Measurements from ENCODE around the gene JAG1. TPM values are rescaled to one million over a fixed set of nuclear protein-coding genes. Genes with fewer than 3 reads are reported as not detected.

The JAG1 gene
- total and polyA plus RNA-seq, 2 of the 4 experiments (the other 2 are of a cell fraction): 10.2 to 22.6 TPM

DNA sequence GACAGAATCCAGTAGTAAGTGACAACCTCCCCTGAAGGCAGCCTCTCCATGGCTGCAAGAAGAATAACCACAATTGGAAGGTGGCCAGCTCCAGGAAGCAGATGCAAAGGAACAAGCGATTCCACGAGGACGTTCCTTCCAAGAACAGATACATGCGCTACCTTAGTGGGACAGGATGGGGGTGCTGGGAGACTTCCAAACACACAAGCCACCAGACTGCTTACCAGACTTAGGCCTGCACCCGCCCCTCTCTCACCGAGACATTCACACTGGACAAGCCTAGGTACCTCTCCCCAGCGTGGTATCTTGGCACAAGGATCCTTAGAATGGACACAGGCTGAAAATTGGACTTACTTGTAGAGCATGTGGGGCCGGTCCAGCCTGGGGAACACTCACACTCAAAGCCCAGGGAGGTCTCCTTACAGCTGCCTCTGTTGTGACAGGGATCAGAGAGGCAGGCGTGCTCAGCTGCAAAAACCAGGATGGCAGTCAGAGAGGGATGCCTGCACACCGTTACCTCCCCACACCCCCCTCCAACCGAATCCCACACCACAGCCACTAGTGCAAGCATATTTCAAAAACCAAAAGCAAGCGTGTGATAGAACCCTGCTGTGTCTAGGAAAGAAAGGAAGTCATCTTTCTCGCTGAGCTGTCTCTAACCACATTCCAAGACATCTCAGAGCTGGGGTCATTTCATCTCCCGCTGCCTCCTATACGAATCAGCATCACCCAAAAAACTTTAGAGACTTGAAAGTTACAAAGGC lies 22.4 kb downstream of the JAG1 start:
- Histone ChIP-seq H2BK20ac (ENCODE audit: low read depth, low read length) (peak overlapping the region; percentile 44), H3K27ac (ENCODE audit: insufficient read depth, low read length) (no peak overlapping the region), H2BK120ac (ENCODE audit: low read depth, low read length) (peak overlapping the region; percentile 57), H2BK15ac (ENCODE audit: low read depth, low read length) (0 out of 3 replicates have a peak overlapping the region, but pooled peaks have one; percentile 45), H3K23ac (ENCODE audit: low read depth, low read length) (peak overlapping the region; percentile 45), H3K4me1 (ENCODE audit: control insufficient read depth, insufficient read depth, low read length) (peaks cover 37% of the 10 kb centered on the region), H4K91ac (ENCODE audit: insufficient read depth, low read depth, low read length) (peak overlapping the region; percentile 20; the same call in 1 of the 2 replicates), H2AFZ (replicated peaks; ENCODE audit: low read length, poor library complexity) (peak overlapping the region; percentile 11), H3K56ac (ENCODE audit: extremely low read depth, insufficient read depth, low read length) (no peak overlapping the region), H4K8ac (ENCODE audit: low read depth in 2 of 2, low read length in 2 of 2) (peak overlapping the region in 1 of 2 experiments; percentile 6; a peak in 1 of 4 replicates), H3K4ac (ENCODE audit: low read depth, low read length) (peak overlapping the region; percentile 55), H3K4me3 (ENCODE audit: insufficient read depth, low read depth, low read length) (no peak overlapping the region), H3K79me1 (ENCODE audit: low read depth in 1 of 2, low read length in 2 of 2) (peaks cover 14 to 54% of the 10 kb centered on the region in 2 experiments), H3K27me3 (ENCODE audit: control insufficient read depth, insufficient read depth, low read length) (no peaks in the 10 kb centered on the region), H3K9me1 (ENCODE audit: insufficient read depth, low read length) (peaks cover 25% of the 10 kb centered on the region), H3K18ac (ENCODE audit: low read depth, low read length) (no peak overlapping the region), H2AK5ac (ENCODE audit: low read depth, low read length) (peak overlapping the region; percentile 76), H2BK5ac (ENCODE audit: low read depth, low read length, poor library complexity, severe bottlenecking) (no peak overlapping the region), H3K9ac (ENCODE audit: low read depth, low read length) (no peak overlapping the region), H4K20me1 (ENCODE audit: insufficient read depth, low read length) (peaks cover 14% of the 10 kb centered on the region), H3K14ac (replicated peaks; ENCODE audit: low read depth, low read length) (peak overlapping the region; percentile 56; the same call in 1 of the 2 replicates), H3K4me2 (ENCODE audit: low read depth, low read length) (no peak overlapping the region), H4K5ac (ENCODE audit: low read depth, low read length) (no peak overlapping the region), H3K9me3 (ENCODE audit: control insufficient read depth, insufficient read depth, low read length) (no peaks in the 10 kb centered on the region), H2AK9ac (replicated peaks; ENCODE audit: low read depth, low read length, poor library complexity) (peak overlapping the region; percentile 39), H3K36me3 (ENCODE audit: control insufficient read depth, insufficient read depth, low read length) (peaks cover 77% of the 10 kb centered on the region)
- WGBS, 2 experiments (ENCODE audit: extremely low coverage in 2 of 2, insufficient read length in 1 of 2): 100% methylated on average over 4 of the region's 15 CpGs; no CpG with 5 or more reads in 1 of the 2 experiments
- intact Hi-C loops (cut with micrococcal nuclease) (loop anchor here (5.0 to 10.0 kb wide), 3 partner anchors 94 to 1037 kb away; no protein-coding TSS in a partner anchor), dilution Hi-C loops (cut with HindIII; ENCODE audit: low sequenced_read_pairs, unreplicated experiment) (loop anchor here (25.0 kb wide), 1 partner anchor 886 kb away; no protein-coding TSS in a partner anchor), in situ Hi-C loops (cut with MboI; ENCODE audit: low sequenced_read_pairs) (no loop called here)
- BruUV-seq (replicated peaks): no TSS peak
- no peak for TF ChIP-seq CHD1 (IDR thresholded peaks at IDR 0.05; ENCODE audit: low read depth, low read length)
- peak; percentile 59 for DNase-seq
- no peak for ATAC-seq (ENCODE audit: low read depth)
- ChIA-PET POLR2A (ENCODE audit: unreplicated experiment) (no interaction called here), CTCF (no interaction called here)

Measured in IMR-90 (cell line).